ENCODE results near the gene ATP5F1B.

GRCh38 chr12:56679883-56680575 lies 34.2 kb upstream of the ATP5F1B start:
- no peak for TF ChIP-seq CTCF (IDR thresholded peaks at IDR 0.05 in 8 of 11, conservative IDR thresholded peaks at IDR 0.05 in 3 of 11)
- no peak for TF ChIP-seq POLR2AphosphoS5 (IDR thresholded peaks at IDR 0.05)
- TF ChIP-seq POLR2A (IDR thresholded peaks at IDR 0.05): no peak

Data from spleen (tissue), 7 donors.